ENCODE data around the gene ALDH1B1.

The ALDH1B1 gene

DNA sequence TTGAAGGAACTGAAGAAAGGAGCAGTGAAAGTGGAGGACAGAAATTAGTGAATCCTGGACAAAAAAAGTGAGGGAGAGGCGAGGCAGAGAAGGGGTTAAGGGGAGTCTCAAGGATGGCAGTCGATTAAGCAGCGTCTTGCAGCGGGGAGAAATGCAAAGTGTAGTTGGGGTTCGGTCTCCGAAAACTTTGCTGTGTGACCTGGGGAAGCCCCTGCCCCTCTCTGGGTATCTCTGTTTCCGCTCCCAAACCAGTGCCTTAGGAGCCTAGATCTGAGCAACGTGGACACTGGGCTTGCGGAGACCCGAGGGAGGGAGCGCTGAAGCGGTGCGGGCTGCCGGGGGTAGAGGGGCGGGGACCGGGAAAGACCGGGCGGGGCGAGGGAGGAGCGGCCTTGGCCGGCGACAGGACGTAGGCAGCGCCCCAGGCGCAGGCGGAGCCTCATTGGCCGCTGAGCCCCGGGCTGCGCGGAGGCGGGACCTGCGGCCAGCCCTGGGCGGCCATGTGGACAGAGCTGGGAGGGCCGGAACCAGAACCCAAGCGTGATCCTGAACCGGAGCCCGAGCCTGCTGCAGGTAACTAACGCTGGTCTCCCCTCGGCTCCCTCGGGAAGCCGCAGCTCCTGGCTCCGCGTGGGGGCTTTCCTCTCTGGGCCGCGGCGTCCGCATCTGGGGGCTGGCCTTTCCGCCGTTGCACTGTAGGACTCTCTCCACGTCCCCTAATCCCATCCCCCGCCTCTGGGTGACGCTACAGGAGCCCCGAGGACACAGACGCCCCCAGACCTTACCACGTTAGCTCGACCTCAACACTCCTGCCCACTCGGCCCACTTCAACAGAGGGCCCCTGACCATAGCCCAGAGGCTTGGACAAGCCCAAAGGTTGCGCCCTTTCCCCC, at the start of gene ALDH1B1:
Gene ALDH1B1 (plus strand): TSS at position 468 of the 893 bp plus-strand sequence. CDS start 3,047 bp downstream, outside the sequence.
- peak; percentile 84 for DNase-seq

DNA sequence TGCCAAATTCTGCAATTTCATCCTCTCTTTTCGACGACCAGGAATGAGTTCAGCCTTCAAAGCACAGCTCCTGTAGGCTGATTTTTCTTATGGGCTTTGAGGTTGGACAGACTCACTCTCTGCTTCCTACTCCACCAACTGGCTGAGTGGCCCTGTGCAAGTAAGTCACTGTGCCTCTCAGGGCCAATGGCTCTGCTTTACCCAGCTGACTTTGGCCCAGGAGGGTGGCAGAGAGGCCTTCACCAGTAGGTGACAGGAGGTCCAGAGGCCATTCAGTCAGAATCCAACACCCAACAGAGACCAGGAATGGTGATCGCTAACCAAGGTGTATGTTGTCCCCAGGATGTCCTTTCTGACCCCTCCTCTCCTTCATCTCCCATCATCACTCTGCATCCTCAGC, 49.5 kb upstream of the ALDH1B1 start:
- no peak for DNase-seq

DNA sequence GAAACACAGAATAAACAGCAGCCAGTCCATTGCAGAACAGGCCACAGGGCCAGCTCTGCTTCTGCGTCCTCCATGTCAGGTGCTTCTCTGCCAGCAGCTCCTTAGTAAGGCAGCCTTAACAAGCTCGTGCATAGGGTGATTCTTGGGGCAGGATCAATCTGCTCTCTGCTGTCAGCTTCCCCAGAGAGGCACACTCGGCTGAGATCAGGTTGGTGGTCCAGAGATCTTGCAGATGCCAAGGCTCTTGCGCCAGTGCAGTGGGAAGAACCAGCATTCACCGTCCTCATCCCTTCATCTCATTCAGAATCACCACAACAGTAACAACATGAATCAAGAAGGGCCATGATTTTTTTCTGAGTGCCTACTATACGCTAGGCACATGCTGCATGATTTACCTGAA, 49.0 kb upstream of the ALDH1B1 start:
- no peak for DNase-seq

DNA sequence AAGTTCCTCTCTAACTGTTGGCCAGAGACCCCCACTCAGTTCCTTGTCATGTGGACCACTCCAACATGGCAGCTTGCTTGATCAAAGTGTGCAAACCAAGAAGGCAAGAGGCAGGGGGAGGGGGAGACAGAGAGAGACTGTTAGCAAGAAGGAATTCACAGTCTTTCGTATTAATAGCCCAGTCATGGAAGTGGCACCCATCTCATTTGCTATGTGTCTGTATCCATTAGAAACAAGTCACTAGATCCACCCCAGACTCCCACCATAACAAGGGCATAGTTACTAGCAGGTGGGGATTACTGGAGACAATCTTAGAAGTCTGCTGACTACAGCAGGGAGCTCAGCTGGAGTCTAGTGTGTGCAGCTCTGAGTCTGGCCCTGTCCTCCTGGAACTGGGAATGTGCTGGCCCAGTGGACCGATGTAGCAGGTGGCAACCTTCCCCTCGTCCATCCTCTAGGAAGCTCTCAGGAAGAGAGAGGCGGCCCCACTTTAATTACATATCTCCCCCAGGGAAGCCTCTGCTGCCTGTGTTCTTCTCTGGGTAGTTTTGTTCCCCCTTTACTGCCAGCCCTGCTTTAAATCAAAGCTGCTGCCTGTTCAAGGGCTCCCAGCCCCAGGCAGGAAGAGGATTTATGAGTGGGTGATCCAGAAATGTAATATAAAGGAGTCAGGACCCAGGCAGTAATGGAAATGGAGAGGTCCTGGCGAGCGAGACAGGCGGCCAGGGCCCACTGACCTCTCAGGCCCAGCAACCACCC, 47.8 kb upstream of the ALDH1B1 start:
- no peak for DNase-seq

DNA sequence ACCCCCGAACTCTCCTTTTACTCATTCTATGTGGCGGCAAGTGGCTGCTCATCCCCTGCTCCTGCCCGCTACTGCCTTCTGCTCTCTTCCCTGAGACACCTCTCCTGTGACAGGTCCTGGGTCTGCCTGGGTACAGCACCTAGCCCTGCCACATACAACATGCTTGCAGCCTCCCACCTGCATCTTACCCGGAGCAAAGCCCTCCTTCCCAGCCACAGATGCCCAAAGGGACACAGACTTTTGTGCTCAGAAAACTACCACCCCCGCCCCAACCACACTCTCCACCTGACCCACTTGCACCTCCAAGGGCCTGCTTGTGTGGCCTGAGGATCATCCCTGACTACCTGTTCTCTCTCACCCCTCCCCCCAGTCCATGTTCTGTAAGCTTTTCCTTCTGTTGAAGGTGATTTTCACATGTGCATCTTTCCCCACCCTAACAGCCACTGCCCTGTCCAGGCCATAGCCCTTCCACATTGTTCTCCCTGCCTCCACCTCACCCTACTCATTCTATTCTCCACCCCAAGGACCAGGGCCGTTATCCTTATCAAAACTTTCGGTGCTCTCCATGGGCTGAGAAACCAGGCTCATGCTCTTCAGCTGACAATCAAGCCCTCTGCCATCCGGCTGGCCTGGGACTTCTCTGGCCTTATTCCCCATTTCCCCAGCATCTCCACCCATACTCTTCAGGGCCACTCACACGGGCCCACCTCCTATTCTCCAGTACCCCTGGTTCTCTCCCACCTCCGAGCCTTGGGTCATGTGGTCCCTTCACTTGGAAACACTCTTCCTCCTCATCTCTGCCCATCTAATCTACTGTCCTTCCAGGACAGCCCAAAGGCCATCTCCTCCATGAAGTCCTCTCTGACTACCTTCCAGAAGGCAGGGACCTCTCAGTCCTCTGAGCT, 46.4 kb upstream of the ALDH1B1 start:
- DNase-seq: no peak

DNA sequence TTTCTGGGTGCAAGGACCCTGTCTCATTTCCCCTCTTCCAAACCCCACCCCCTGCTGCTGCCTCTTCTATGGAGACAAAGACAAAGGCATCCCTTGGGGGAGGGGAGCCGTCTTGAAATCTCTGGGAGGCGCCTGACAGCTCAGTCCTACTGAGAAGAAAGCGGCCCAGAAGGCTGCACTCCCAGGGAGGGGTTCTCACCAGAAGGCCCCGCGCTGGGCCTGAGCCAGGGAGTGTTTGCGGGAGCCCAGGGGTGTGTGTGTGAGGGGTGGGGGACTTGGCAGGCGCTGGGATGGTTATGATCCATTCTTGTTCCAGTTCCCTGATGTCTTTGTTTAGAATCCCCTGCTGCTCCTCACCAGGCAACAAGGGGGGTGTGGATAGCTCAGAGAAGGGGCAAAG, 45.7 kb upstream of the ALDH1B1 start:
- DNase-seq: no peak

DNA sequence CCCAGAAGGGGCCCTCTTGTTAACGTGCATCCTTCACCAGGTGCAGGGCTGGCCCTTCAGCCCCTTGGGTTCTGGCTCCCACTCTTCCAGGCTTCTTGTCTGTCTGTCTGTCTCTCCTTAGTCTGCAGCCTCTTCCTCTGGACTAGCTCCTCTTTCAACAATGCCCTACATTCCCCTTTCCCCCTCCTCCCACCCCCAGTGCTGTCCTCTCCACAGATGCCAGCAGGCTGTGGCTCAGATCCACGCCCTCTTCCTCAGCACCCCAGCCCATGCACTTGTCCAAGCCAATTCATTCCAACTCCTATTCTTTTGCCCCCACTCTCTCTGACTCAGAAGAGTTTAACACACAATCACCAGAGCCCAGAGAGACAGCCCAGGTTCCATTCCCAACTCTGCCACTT, 45.2 kb upstream of the ALDH1B1 start:
- no peak for DNase-seq

DNA sequence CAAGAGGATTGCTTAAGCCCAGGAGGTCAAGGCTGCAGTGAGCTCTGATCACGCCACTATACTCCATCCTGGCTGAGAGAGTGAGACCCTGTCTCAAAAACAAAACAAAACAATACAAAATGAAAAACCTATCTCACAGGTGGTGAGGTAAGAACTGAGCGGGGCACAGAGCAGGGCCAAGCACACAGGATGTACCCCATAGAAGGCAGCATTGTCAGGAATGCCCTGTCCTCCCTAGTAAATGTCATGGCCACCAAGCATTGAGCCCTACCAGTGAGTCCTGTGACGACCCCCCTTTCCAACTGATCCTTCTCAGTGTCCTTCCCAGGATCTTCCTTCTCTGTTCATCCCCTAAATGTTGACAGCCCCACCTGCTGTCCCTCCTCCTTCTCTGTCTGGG, 44.6 kb upstream of the ALDH1B1 start:
- DNase-seq: no peak

DNA sequence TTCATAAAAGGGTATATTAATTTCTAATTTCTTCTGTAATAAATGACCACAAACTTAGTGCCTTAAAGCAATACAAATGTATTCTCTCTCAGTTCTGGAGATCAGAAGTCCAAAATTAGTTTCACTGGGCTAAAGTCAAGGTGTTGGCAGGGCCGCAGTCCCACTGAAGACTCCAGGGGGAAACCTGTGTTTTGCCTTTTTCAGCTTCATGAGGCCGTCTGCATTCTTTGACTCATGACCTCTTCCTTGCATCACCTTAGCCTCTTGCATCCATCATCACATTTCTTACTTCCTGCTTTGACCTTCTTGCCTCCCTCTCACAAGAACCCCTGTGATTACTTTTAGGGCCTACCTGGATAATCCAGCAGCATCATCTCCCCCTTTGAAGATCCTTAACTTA, 42.0 kb upstream of the ALDH1B1 start:
- DNase-seq: no peak

DNA sequence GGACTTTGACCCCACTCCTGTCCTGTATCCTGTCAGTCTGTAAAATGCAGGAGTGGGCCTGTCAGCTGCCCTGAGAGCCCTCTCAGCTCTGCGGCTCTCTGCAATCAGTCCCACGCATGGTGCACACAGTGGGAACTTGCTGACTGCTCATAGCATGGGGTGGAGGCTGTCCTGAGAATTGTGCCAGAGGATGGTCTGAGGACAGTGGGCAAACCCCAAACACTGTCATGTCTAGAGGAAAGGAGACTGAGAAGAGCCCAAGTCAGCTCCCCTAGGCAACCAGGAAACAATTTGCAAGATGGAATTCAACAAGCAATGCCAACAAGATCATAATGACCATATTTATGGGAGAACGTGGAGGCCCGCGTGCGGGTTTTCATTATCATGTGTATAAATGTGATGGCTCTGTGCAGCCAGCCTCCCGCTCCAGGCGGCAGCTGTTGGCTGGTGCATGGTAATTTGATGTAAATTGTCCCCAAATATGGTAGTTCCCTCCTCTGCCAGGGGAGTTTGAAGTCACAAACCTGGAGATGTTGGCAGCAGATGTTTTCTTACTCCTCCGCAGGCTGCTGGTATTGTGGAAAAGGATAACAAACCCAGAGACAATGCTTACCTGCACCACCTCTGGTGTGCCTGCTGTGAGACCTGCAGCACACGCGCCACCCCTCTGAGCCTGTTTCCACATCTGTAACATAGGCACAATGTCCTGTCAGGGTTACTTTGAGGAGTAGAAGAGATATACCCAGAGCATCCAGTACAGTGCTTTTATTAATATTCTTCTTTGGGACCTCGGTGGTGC, 39.8 kb upstream of the ALDH1B1 start:
- DNase-seq: no peak

DNA sequence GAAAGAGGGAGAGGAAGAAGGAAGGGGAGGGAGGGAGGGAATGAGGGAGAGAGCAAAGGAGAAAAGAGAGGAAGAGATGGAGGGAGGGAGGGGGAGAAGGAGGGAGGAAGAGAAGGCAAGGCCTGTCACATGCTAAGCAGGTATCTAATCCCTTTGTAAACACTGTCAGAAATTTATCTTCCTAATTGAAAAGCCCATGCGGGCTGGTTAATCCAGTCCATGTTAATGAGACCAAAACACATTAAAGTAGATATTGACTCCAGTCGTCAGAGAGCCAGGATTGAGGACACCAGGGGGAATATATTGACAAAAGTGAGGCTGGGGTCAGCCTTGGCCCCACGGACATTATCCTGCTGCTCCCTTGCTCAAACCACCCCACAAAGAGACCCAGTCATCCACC, 37.4 kb upstream of the ALDH1B1 start:
- no peak for DNase-seq

DNA sequence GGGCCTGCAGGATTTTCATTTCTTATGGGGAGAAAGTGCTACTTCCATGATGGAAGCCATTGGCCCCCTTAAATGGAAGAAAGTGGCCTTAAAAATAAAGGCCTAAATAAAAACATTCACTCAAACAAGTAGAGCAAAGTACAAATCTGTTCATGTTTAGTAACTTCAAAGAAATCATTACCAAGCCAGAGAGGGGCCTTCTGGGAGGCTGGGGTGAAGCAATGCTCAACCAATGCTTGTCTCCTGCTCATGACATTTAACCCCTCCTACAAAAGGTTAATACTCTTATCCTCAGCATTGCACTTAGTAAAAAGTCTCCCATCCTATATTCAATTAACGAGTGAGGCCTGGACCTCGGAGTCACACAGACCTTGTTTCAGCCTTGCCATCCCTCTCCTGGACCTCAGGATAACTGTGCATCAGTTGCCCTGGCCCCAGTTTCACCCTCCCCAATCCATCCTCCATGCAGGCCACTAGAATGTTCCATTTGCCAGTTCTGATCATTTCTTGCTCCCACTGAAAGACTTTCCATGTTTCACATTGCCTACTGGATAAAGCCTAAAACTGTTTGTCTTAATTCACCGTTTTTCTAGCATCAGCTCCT, 36.9 kb upstream of the ALDH1B1 start:
- DNase-seq: no peak

DNA sequence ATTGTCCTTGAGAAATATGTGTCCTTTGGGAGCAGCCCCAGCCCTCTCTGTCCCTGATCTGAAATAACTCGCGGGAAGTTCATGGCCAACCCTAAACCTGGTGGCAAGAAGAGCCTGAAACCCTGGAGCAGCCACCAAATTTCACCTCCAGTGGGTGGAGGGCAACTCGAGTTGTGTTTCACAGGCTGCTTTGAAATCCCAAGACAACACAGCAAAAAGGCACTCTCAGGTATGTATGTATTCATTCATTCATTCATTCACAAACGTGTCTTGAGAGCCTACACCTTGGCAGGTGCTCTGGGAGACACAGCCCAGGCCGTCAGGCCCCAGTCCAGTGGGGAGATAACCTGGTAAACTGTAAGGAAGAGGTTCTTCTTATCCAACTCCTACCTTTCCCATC, 35.7 kb upstream of the ALDH1B1 start:
- DNase-seq: no peak

DNA sequence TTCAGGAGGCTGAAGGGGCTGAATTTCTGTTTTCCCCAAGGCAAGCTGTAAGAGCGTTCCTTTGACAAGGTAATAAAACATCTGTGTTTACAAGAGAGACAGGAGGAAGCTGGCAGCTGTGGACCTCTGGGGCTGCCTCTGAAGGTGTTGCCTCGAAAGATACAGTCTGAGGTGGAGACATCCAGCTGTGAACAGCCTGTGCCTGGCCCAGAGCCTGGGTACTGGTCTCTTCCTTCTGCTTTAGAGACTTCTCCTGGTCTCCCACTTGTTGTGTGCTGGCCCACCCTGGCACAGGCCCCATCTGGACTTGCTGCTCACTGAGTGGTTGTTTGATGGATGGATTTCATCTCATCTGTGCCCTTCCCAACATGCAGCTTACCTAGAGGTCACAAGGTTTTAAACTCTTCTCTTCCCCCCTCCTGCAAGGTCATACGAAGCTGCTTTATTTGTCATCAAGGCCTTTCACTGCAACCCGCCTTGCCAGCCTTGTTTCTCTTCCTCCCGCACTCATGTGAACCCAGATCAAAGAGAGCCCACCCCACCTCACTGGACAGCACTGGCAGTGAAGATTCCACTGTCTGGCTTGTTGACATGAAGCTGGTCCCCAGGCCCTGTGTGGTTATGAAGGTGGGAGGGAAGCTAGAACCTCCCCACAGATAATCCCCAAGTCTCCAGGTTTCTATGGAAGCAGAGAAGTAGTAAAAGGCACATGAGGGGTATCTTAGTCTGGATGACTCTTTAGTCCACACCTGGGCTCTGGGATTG, 35.0 kb upstream of the ALDH1B1 start:
- no peak for DNase-seq

DNA sequence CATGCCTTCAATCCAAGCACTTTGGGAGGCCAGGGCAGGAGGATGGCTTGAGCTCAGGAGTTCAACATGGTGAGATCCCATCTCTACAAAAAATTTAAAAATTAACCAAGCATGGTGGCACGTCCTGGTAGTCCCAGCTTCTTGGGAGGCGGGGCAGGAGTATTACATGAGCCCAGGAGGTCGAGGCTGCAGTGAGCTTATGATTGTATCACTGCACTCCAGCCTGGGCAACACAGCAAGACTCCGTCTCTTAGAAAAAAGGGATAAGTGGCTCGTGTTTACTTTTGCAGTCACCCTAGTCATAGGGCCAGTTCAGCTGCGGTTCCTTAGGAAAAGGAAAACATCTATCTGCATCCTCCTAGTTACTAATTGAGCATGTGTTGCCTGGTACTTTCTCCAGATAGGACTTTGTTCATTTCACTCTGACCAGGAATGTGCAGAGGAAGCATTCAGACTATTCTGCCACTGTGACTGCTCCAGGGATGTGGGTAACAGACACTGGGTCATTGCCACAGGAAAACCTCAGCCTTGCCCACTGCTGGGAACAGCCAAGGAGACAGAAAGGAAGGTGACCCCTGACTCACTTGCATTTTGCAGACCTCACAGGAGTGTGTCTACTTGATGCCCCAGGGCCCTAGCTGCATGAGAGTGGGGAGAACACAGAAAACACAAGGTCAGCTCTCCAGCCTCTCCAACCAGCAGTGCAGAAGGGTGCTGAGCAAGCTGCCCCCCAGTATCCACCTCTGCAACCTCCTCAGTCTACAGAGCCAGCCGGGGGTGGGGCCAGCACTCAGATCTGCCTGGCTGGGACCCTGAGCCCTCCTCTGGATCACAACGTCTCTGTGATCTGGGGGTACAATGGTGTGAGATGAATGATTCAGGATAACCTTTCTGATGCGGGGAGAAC, 33.9 kb upstream of the ALDH1B1 start:
- DNase-seq: no peak

DNA sequence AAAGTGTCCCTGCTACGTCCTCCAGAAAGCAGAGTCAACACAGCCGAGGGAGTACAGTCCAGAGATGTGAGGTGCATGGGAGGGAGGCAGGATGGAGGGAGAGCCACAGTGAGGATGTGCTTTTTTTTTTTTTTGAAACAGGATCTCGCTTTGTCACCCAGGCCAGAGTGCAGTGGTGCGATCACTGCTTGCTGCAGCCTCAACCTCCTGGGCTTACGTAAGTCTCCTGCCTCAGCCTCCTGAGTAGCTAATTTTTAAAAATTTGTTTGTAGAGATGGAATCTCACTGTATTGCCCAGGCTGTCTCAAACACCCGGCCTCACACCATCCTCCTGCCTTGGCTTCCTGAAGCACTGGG, 33.2 kb upstream of the ALDH1B1 start:
- no peak for DNase-seq

DNA sequence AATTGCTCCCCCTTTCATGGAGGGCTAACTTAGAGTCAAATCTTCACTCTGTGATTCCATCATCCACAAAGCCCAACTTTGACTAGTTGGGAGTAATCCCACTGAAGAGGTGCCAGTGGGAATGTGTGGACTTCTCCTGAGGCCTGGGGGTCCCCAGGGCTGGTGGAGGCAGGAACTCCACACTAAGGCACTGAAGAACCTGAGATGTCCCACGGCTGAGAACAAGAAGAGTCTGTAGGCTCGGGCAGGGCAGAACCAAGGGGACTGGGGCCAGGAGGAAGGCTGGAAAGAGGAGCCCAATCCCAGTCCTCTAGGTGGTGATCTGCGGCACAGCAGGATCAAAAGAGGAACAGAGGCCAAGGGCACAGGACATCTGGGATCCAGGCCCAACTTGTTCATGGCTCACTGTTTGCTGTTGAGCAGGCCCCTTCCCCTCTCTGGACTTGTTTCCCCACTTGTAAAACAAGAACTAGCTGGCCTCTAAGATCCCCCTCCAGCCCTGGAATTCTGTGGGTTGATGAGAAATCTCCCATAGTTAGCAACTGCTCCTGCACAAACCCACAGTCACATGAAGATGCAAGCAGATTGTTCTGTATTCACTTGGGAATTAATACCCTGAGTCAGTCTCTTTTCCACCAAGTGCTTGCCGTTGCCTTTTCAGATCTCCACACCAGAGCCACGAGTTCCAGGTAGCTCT, 32.7 kb upstream of the ALDH1B1 start:
- no peak for DNase-seq

DNA sequence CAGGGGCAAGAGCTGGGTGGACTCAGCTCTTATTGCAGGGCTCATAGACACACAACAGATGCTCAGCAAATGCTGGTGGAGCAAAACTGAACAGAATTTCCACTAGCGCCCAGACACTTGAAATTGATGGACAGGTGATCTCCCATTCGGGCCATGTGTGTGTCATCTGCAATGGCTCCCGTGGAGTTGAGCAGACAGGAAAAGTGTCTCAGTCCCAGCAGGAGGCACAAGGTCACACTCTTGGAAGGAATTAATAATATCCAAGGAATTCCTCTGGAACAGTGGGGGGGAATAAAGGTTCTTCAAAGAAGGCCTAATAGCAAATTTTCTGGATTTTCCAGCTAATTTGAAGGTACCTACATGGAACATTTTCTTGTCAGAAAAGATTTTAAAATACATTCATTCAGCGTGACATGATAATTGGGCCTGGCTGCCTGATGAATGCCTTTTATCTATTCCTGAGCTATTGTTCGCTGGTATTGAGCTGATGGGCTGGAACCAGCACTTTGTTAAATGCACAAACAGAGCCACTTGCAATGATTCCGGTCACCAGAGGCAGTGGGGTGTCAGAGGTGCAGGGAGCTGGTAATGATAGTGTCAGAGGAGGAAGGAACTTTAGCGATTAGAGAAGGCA, 31.5 kb upstream of the ALDH1B1 start:
- DNase-seq: no peak

DNA sequence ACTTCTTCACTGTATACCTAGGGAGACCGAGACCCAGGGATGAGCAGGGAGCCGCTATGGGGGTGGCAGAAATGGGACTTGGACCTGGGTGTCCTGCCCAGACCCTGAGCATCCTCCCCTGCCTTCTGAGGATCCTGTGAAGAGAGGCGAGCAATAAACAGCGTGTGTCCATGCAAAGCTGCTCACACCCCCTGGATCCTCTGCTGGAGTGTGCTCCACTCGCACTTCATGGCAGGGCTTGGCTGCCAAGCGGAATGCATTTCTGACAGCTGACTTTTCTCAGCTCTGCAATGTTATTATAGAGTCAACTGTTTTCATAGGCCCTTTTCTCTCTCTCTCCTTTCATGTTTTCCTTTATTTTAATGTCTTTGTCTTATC, 31.0 kb upstream of the ALDH1B1 start:
- DNase-seq: no peak

Measured in NCI-H1092 (cell line).